Measurements from ENCODE around the gene WWP2.
"Not testable (repeated sequence)": the region's sequence is repeated elsewhere in the genome, so short reads cannot be mapped to it uniquely, and the experiment has no call there.

The WWP2 gene

GRCh38 chr16:69796285-69797118 is 34.4 kb downstream of the WWP2 start:
- H3K79me2 ChIP-seq (ENCODE audit: control insufficient read depth, insufficient read depth, low read length, unreplicated experiment): no peaks in the 10 kb centered on the region
- no peak overlapping the region for H3K27ac ChIP-seq (ENCODE audit: low read depth, low read length)
- no peaks in the 10 kb centered on the region for H3K27me3 ChIP-seq (ENCODE audit: insufficient read depth, low read length)
- H3K4me3 ChIP-seq (ENCODE audit: low read depth, low read length): peak overlapping the region; percentile 31
- H3K4me1 ChIP-seq (ENCODE audit: control insufficient read depth, insufficient read depth, low read length, unreplicated experiment): no peaks in the 10 kb centered on the region
- H3K36me3 ChIP-seq (ENCODE audit: insufficient read depth, low read length): no peaks in the 10 kb centered on the region
- no peak overlapping the region for H2AFZ ChIP-seq (ENCODE audit: low read length, unreplicated experiment)

- Histone ChIP-seq H3K27me3 (ENCODE audit: insufficient read depth, low read length) (no peaks in the 10 kb centered on the region), H3K79me2 (ENCODE audit: control insufficient read depth, insufficient read depth, low read length, unreplicated experiment) (no peaks in the 10 kb centered on the region), H3K4me3 (ENCODE audit: low read depth, low read length) (no peak overlapping the region), H3K36me3 (ENCODE audit: insufficient read depth, low read length) (no peaks in the 10 kb centered on the region), H3K4me1 (ENCODE audit: control insufficient read depth, insufficient read depth, low read length, unreplicated experiment) (no peaks in the 10 kb centered on the region), H2AFZ (ENCODE audit: low read length, unreplicated experiment) (no peak overlapping the region), H3K27ac (ENCODE audit: low read depth, low read length) (no peak overlapping the region)
Measured at GRCh38 chr16:69798466-69798865, 36.3 kb downstream of the WWP2 start.

GRCh38 chr16:69799611-69800031 is 37.5 kb downstream of the WWP2 start:
- Histone ChIP-seq H3K27ac (ENCODE audit: low read depth, low read length) (no peak overlapping the region), H3K4me3 (ENCODE audit: low read depth, low read length) (no peak overlapping the region), H3K36me3 (ENCODE audit: insufficient read depth, low read length) (no peaks in the 10 kb centered on the region), H3K27me3 (ENCODE audit: insufficient read depth, low read length) (no peaks in the 10 kb centered on the region), H2AFZ (ENCODE audit: low read length, unreplicated experiment) (no peak overlapping the region), H3K79me2 (ENCODE audit: control insufficient read depth, insufficient read depth, low read length, unreplicated experiment) (no peaks in the 10 kb centered on the region), H3K4me1 (ENCODE audit: control insufficient read depth, insufficient read depth, low read length, unreplicated experiment) (no peaks in the 10 kb centered on the region)

- H3K27ac ChIP-seq (ENCODE audit: low read depth, low read length): no peak overlapping the region
Measured at GRCh38 chr16:69804297-69804696, 42.2 kb downstream of the WWP2 start.

DNA sequence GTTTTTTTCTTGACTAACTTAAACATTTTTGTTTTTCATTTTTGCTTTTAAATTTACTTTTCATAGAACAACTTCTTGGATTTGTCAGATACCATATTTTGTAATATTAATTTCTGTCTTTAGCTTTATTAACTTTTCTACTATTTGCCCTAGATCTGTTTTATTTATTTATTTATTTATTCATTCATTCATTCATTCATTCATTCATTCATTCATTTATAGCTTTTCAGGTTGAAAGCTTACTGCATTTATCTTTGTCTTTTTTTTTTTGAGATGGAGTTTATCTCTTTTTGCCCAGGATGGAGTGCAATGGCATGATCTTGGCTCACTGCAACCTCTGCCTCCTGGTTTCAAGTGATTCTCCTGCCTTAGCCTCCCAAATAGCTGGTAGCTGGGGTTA is 44.6 kb downstream of the WWP2 start:
- H3K4me1 ChIP-seq (ENCODE audit: control insufficient read depth, insufficient read depth, low read length, unreplicated experiment); H3K27me3 ChIP-seq (ENCODE audit: insufficient read depth, low read length); H3K36me3 ChIP-seq (ENCODE audit: insufficient read depth, low read length); H3K79me2 ChIP-seq (ENCODE audit: control insufficient read depth, insufficient read depth, low read length, unreplicated experiment); H2AFZ ChIP-seq (ENCODE audit: low read length, unreplicated experiment); H3K27ac ChIP-seq (ENCODE audit: low read depth, low read length); H3K4me3 ChIP-seq (ENCODE audit: low read depth, low read length): not testable (repeated sequence)

More at GRCh38 chr16:69804297-69804696, 42.2 kb downstream of the WWP2 start:
- Histone ChIP-seq H3K4me1 (ENCODE audit: control insufficient read depth, insufficient read depth, low read length, unreplicated experiment) (no peaks in the 10 kb centered on the region), H3K4me3 (ENCODE audit: low read depth, low read length) (no peak overlapping the region), H3K79me2 (ENCODE audit: control insufficient read depth, insufficient read depth, low read length, unreplicated experiment) (no peaks in the 10 kb centered on the region), H3K36me3 (ENCODE audit: insufficient read depth, low read length) (no peaks in the 10 kb centered on the region), H3K27me3 (ENCODE audit: insufficient read depth, low read length) (no peaks in the 10 kb centered on the region), H2AFZ (ENCODE audit: low read length, unreplicated experiment) (no peak overlapping the region)

DNA sequence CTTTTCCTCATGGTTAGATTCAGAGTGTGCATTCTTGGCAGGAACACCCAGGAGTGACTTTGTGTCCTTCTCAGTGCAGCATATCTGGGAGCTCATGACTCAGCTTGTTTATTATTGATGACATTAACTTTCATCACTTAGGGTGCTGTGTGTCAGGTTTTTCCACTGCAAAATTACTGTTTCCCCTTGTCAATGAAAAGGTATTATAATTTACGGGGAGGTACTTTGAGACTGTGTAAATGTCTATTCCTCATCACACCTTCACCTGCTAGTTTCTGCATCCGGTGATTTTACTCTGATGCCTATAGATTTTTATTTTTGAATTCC is 50.5 kb downstream of the WWP2 start:
- H3K4me3 ChIP-seq (ENCODE audit: low read depth, low read length): no peak overlapping the region
- H3K27ac ChIP-seq (ENCODE audit: low read depth, low read length): no peak overlapping the region
- no peaks in the 10 kb centered on the region for H3K36me3 ChIP-seq (ENCODE audit: insufficient read depth, low read length)
- no peaks in the 10 kb centered on the region for H3K79me2 ChIP-seq (ENCODE audit: control insufficient read depth, insufficient read depth, low read length, unreplicated experiment)
- no peak overlapping the region for H2AFZ ChIP-seq (ENCODE audit: low read length, unreplicated experiment)
- H3K27me3 ChIP-seq (ENCODE audit: insufficient read depth, low read length): no peaks in the 10 kb centered on the region
- no peaks in the 10 kb centered on the region for H3K4me1 ChIP-seq (ENCODE audit: control insufficient read depth, insufficient read depth, low read length, unreplicated experiment)

GRCh38 chr16:69814078-69814477 is 51.9 kb downstream of the WWP2 start:
- no peaks in the 10 kb centered on the region for H3K4me1 ChIP-seq (ENCODE audit: control insufficient read depth, insufficient read depth, low read length, unreplicated experiment)
- no peaks in the 10 kb centered on the region for H3K27me3 ChIP-seq (ENCODE audit: insufficient read depth, low read length)
- no peaks in the 10 kb centered on the region for H3K36me3 ChIP-seq (ENCODE audit: insufficient read depth, low read length)
- no peak overlapping the region for H3K27ac ChIP-seq (ENCODE audit: low read depth, low read length)
- H3K79me2 ChIP-seq (ENCODE audit: control insufficient read depth, insufficient read depth, low read length, unreplicated experiment): no peaks in the 10 kb centered on the region
- no peak overlapping the region for H2AFZ ChIP-seq (ENCODE audit: low read length, unreplicated experiment)
- no peak overlapping the region for H3K4me3 ChIP-seq (ENCODE audit: low read depth, low read length)

DNA sequence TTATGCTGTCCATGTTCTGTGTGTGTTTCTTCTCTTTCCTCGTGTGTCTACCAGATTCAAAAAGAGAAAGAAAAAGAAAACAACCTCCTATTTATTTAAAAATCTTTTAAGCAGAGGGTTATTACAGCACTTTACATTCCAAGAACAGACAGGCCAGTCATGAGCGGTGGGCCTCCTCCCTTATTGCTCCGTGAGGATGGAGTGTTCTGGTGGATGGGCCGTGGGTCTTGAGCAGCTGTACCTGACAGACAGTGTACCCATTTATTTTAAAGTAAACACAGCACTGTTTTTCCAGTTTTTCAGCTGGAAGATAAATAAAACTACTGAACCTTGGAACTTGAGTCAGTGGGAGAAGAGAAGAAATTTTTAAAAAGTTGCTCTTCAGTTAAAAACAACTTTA is 52.4 kb downstream of the WWP2 start:
- H2AFZ ChIP-seq (ENCODE audit: low read length, unreplicated experiment): no peak overlapping the region

GRCh38 chr16:69815216-69815883 is 53.2 kb downstream of the WWP2 start:
- H3K4me1 ChIP-seq (ENCODE audit: control insufficient read depth, insufficient read depth, low read length, unreplicated experiment); H3K27ac ChIP-seq (ENCODE audit: low read depth, low read length); H3K4me3 ChIP-seq (ENCODE audit: low read depth, low read length); H3K79me2 ChIP-seq (ENCODE audit: control insufficient read depth, insufficient read depth, low read length, unreplicated experiment); H3K36me3 ChIP-seq (ENCODE audit: insufficient read depth, low read length); H3K27me3 ChIP-seq (ENCODE audit: insufficient read depth, low read length); H2AFZ ChIP-seq (ENCODE audit: low read length, unreplicated experiment): not testable (repeated sequence)

More for the DNA sequence above, 52.4 kb downstream of the WWP2 start:
- no peaks in the 10 kb centered on the region for H3K27me3 ChIP-seq (ENCODE audit: insufficient read depth, low read length)
- no peak overlapping the region for H3K4me3 ChIP-seq (ENCODE audit: low read depth, low read length)
- H3K79me2 ChIP-seq (ENCODE audit: control insufficient read depth, insufficient read depth, low read length, unreplicated experiment): no peaks in the 10 kb centered on the region
- H3K36me3 ChIP-seq (ENCODE audit: insufficient read depth, low read length): no peaks in the 10 kb centered on the region
- no peak overlapping the region for H3K27ac ChIP-seq (ENCODE audit: low read depth, low read length)
- H3K4me1 ChIP-seq (ENCODE audit: control insufficient read depth, insufficient read depth, low read length, unreplicated experiment): no peaks in the 10 kb centered on the region

GRCh38 chr16:69816996-69817395 is 54.9 kb downstream of the WWP2 start:
- Histone ChIP-seq H3K36me3 (ENCODE audit: insufficient read depth, low read length) (no peaks in the 10 kb centered on the region), H3K79me2 (ENCODE audit: control insufficient read depth, insufficient read depth, low read length, unreplicated experiment) (no peaks in the 10 kb centered on the region), H3K27me3 (ENCODE audit: insufficient read depth, low read length) (no peaks in the 10 kb centered on the region), H3K4me3 (ENCODE audit: low read depth, low read length) (no peak overlapping the region), H3K4me1 (ENCODE audit: control insufficient read depth, insufficient read depth, low read length, unreplicated experiment) (no peaks in the 10 kb centered on the region), H3K27ac (ENCODE audit: low read depth, low read length) (no peak overlapping the region), H2AFZ (ENCODE audit: low read length, unreplicated experiment) (no peak overlapping the region)
